Activated CD4-positive, alpha-beta T cell treated with anti-CD3 and anti-CD28 coated beads, Interleukin-2, amount 50 U/mL, for 48 hours (primary cell): ENCODE measurements around the gene DUS2.
A peak's percentile ranks its signal among the peaks of the same experiment; 100 is the strongest.
"Not testable (repeated sequence)": the region's sequence is repeated elsewhere in the genome, so short reads cannot be mapped to it uniquely, and the experiment has no call there.

ENCODE experiments used
- DNase-seq, 2 experiments: peaks; one replicate each; pipeline ENCODE4 v3.0.0-alpha.2; 2020

DUS2 gene

DNA sequence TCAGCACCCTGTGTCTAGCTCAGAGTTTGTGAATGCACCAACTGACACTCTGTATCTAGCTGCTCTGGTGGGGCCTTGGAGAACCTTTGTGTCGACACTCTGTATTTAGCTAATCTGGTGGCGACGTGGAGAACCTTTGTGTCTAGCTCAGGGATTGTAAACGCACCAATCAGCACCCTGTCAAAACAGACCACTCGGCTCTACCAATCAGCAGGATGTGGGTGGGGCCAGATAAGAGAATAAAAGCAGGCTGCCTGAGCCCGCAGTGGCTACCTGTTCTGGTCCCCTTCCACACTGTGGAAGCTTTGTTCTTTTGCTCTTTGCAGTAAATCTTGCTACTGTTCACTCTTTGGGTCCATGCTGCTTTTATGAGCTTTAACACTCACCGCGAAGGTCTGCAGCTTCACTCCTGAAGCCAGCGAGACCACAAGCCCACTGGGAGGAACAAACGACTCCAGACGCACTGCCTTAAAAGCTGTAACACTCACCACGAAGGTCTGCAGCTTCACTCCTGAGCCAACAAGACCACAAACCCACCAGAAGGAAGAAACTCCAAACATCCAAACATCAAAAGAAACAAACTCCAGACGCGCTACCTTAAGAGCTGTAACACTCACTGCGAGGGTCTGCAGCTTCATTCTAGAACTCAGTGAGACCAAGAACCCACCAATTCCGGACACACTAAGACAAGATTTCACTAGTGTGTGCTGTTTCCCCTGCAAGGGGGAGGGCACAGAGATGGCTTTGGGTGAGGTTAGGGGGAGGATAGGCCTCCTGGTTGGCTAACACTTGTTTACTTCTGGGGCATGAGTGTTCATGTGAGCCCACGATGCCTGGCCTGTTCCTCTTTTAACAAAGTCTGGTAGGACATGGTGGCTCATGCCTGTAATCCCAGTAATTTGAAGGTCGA, 24.1 kb upstream of the DUS2 start, which contains the start of gene DPEP2:
TSS of gene DPEP2 (minus strand) at position 706 of the 910 bp plus-strand sequence. CDS start 6,272 bp downstream, outside the sequence.
- peak; percentile 44 to 55 for DNase-seq

- no peak for DNase-seq
Measured at GRCh38 chr16:67999985-68000384, 23.1 kb upstream of the DUS2 start.

DNA sequence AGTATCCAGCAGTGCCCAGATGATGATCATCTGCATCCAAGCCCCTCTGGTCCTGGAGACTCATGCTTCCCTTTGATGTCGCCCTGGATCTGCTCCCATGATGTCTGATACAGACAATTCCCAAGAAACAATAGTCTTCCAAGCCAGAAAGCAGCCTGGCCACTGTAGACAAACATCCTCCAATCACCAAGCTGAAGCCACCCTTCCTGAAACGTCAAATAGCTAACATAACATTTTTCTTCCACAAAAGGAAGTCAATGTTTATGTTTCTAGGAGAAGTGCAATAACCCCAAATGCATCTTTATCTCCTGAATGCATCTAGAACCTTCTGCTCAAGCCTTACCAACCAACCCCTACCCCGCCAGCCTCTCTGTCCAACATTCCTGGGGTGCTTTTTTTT, 22.6 kb upstream of the DUS2 start:
- DNase-seq = no peak

GRCh38 chr16:68003031-68003430, 20.1 kb upstream of the DUS2 start:
- DNase-seq = no peak

DNA sequence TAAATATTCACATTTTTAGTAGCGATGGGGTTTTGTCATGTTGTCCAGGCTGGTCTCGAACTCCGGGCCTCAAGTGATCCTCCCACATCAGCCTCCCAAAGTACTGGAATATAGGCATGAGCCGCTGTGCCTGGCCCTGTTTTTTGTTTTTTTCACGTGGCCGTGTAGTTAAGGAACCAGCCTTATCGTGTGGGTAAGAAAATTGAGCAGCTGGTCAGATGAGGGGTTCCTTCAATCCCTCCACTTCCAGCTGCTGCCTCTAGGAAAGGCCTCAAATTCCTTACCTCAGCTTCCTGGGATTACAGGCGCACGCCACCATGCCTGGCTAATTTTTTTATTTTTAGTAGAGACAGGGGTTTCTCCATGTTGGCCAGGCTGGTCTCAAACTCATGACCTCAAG, 17.9 kb upstream of the DUS2 start:
- no peak for DNase-seq

GRCh38 chr16:68005786-68006286, 17.2 kb upstream of the DUS2 start:
- peak in 1 of 2 experiments; percentile 29 for DNase-seq

GRCh38 chr16:68009157-68009735, 13.8 kb upstream of the DUS2 start:
- DNase-seq = no peak

GRCh38 chr16:68009872-68010271, 13.2 kb upstream of the DUS2 start:
- not testable (repeated sequence) for DNase-seq

DNA sequence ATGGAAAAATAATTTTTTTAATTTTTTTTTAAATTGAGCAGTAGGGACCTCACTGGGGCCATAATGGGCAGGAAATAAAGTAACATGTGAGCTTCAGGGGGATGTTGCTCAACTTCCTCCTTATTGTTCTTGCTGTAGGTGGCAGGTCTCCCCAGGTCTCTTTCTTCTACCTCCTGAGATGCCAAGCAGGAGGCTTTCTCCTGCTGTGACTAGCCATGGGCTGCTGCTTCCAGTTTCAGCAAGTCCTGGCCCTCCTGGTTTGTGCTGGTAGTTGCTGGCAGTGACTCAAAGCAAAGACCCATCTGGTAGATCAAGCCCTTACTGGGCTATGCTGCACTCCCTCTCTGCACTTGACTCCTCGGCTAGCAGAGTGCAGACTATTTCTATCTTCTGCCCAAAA, 9.6 kb upstream of the DUS2 start:
- DNase-seq = no peak

GRCh38 chr16:68015681-68016080, 7.4 kb upstream of the DUS2 start, which contains the start of gene DPEP2NB:
Gene DPEP2NB, minus strand, starts transcription at chr16:68015911. Its CDS starts 141 bp downstream, at chr16:68015770.
- no peak for DNase-seq

DNA sequence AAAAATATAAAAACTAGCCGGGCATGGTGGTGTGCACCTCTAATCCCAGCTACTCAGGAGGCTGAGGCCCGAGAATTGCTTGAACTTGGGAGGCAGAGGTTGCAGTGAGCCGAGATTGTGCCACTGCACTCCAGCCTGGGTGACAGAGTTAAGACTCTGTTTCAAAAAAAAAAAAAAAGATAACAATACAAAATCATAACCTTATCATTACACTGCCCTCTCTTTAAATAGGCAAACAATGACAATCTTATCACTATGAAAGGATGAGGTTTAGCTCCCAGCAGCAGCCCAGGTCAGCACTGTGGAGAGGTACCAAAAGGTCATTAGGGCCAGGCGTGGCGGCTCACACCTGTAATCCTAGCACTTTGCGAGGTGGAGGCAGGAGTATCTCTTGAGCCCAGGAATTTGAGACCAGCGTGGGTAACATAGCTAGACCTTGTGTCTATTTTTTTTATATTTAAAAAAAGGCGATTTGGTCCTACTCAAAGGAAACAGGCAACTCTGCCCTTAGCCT, 3.9 kb upstream of the DUS2 start:
- no peak for DNase-seq

DNA sequence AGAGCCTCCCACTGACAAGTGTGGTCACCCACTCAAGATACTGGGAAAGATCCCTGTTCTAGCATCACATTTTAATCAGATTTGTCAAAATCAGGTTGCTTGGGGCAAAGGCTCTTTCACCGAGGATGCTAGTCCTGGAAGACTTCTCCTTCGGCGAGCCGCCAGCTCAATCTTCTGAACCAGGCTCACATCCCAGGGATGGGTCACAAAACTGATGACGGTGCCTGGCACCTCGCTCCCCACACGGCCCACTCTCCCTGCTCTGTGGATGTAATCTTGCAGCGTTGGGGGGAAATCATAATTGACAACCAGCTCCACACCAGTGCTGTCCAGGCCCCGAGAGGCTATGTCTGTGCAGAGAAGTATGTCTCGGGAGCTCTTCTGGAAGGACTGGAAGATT, 1.6 kb upstream of the DUS2 start:
- DNase-seq = no peak

DNA sequence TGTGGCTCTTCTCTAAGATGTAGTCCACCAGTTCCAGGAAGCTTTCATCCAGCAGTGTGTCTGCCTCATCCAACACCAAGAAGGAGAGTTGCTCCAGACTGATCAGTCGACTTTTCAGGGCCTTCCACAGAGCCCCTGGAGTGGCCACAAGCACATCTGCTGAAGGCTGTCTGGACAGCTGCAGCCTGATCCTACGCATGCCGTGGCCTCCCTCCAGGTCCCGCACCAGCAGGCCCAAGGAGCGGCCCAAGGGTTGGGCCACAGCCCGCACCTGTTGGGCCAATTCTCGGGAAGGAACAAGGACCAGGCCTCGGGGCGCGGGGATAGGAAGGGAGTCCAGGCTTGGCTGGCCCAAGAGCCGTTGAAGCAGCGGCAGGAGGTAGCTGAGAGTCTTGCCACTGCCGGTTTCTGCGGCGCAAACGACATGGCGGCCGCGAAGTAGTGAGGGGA, 781 bp upstream of the DUS2 start:
- no peak for DNase-seq

- no peak for DNase-seq
Measured at GRCh38 chr16:68028996-68029395, 5.9 kb downstream of the DUS2 start.

GRCh38 chr16:68030108-68030507, 7.0 kb downstream of the DUS2 start:
- not testable (repeated sequence) for DNase-seq

DNA sequence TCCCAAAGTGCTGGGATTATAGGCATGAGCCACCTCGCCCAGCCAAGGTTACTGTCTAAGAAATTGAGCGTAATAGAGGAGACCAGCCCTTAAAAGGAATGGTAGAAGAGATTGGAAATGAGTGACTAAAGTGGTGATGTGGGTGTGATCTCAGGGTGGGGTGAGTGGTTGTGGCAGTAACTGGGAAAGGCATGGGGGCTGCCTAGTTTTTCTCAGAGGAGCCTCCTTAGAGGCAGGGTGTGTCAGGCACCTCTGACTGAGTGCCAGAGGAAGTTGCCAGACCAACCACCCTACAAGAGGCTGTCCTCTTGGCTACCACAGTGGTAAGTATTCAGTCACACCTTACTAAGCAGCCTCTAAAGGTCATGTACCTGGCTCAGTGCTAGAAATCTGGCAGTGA, 8.9 kb downstream of the DUS2 start:
- DNase-seq = no peak

GRCh38 chr16:68033101-68033500, 10.0 kb downstream of the DUS2 start:
- DNase-seq = no peak

GRCh38 chr16:68035227-68035626, 12.1 kb downstream of the DUS2 start:
- DNase-seq = no peak

DNA sequence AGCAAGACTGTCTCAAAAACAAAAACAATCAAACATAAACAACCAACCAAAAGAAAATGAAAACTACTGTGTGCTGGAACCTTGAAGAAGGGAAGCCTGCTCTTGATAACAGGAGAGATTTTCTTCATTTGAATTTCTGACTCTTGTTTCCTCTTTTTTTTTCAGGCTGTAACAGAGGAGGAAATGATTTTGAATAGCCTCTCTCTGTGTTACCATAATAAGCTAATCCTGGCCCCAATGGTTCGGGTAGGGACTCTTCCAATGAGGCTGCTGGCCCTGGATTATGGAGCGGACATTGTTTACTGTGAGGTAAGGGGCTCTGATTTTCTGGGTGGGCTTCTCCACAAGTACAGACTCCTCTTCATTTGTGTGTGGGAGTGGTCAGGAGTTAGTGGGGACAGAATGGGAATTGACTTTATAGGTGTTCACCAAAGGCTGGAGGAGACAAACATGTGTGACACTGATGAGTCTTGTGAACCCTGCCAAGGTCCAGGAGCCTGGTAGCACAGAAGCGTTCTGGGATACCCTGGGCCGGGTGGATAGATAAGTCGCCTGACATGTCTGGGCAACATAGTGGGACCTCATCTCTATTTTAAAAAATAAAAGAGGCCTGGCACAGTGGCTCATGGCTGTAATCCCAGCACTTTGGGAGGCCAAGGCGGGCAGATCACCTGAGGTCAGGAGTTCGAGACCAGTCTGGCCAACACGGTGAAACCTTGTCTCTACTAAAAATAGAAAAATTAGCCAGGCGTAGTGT, 14.9 kb downstream of the DUS2 start:
- DNase-seq = no peak

- peak; percentile 91 to 93 for DNase-seq
Measured at GRCh38 chr16:68040506-68041288, 17.6 kb downstream of the DUS2 start.

- no peak for DNase-seq
Measured at GRCh38 chr16:68041783-68042182, 18.7 kb downstream of the DUS2 start.

DNA sequence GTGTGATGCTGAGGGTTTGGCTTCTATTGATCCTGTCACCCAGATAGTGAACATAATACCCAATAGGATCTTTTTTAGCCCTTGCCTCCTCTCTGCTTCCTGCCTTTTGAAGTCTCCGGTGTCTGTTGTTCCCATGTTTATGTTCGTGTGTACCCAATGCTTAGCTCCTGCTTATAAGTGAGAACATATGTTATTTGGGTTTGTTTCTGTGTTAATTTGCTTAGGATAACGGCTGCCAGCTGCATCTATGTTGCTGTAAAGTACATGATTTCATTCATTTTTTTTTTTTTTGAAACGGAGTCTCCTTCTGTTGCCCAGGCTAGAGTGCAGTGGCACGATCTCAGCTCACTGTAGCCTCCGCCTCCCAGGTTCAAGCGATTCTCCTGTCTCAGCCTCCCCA, 23.0 kb downstream of the DUS2 start:
- DNase-seq = no peak
